Measurements from ENCODE around the gene NHLRC4.
A peak's percentile ranks its signal among the peaks of the same experiment; 100 is the strongest.

NHLRC4 gene, protein sequence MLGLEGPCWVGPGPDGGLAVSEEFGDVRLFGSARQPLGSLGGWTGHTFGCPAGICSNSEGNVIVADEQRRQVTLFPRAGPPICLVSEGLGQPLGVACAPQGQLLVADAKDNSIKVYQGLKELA

DNA sequence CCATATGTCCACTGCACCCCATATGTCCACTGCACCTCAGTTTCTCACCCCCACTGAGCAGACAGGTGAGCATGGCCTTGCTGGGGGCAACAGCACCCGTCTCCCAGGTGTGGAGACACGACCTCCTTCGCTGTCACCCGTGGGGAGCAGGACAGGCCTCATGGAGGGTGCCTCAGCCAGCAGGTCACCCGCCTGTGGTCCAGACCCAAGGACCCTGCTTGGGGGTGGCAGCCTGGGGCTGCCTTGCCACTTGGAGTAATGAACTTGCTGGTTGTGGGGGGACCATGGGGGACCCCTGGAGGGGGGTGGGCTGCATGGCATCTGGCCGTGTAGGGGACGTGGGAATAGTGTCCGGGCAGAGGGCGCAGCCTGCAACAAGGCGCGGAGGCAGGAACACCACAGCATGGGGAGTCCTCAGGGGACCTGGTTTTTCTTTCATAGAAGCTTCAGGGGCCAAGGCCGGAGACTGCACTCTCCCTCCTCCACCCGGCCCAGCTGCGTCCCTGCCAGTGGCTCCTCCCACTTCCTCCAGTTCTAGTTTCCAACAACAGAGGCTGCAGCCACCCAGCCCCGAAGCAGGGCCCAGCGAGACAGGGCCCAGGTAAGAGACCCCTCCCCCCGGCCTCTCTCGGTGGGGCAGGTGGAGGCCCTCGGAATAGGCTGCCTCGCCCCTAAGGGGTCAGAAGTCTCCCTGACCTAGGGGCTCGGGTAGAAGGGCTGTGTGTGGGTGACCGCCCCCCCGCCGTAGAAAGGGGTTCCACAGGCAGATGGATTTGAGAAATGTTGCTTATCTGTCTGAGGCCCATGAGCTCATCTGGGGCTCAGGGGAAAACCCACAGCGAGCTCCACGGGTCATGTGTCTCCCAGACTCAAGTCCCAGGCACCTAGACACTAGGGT, at the start of gene NHLRC4:
TSS of gene NHLRC4 (plus strand) at position 531 of the 898 bp plus-strand sequence. CDS start 1,043 bp downstream, outside the sequence.
- DNase-seq: peak; percentile 96

DNA sequence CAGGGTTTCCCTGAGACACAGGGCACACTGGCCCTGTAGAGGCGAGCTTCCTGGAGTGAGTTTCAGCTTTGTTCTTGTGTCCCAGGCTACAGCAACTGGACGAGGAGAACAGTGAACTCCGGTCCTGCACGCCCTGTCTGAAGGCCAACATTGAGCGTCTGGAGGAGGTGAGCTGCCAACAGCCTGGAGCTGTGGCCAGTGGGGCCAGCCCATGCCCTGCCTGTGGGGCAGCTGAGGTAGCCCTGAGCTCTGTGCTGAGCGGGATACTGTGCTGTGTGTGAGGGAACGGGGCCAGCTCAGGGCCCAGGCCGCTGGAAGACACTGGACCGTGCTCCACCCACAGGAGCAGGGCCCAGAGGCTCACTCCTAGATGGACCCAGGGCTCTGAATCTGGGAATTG, 47.9 kb upstream of the NHLRC4 start:
- DNase-seq: no peak

DNA sequence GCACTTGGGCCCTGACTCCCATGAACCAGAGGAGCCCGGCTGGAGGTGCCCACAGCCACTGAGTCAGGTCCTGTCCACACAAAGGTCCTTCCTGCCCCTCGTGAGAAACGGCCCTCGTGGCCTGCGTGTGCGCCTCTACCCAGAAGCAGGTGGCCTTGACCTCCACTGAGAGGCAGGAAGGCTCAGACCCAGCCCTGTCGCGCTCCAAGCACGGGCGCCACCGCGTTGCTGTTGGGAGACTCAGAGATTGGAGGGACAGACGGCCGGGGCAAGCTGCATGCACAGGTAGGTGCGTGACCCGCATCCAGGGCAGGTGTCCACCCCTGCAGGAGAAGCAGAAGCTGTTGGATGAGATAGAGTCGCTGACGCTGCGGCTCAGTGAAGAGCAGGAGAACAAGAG, 47.4 kb upstream of the NHLRC4 start:
- no peak for DNase-seq

DNA sequence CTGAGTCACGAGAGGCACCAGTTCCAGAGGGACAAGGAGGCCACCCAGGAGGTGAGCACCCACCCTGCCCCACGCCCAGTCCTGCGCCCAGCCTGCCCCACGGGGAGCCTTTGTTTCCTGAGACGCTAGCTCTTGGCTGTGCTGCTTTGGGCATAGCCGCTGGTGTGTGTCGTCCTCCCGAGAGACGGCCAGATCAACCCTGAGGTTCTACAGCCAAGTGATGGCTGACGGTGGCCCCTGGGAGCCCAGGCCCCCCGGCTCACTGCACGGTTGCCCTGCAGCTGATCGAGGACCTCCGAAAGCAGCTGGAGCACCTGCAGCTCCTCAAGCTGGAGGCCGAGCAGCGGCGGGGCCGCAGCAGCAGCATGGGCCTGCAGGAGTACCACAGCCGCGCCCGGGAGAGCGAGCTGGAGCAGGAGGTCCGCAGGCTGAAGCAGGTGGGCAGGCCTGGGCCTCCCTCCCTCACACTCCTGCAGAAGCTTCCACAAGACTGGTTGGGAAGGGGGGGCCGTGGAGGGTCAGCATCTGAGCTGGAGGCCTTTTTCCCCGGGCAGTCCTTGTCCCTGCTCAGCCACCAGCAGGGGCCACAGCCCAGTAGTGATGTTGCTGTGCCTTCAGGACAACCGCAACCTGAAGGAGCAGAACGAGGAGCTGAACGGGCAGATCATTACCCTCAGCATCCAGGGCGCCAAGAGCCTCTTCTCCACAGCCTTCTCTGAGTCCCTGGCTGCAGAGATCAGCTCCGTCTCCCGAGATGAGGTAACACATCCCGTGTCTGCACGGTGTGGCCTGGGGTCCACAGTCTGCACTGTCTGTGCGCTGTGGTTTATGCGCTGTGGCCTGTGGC, 46.7 kb upstream of the NHLRC4 start:
- no peak for DNase-seq

DNA sequence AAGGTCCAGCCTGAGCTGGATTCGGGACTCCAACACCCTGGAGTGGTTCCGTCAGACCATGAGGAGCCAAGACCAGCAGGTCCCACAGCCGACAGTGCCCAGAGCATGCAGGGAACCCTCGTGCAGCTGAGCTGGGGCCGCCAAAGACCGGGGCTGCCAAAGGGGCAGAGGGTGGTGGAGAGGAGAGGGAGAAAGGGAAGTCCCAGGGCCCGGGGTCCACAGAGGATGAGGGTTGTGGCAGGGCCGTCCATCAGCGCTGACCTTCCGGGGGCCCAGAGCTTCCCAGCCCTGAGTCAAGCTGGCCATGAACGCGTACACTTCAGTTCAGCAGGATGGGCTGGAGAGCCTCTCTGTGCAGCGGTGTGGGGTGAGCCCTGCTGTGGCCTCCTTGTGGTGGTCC, 46.0 kb upstream of the NHLRC4 start:
- no peak for DNase-seq

DNA sequence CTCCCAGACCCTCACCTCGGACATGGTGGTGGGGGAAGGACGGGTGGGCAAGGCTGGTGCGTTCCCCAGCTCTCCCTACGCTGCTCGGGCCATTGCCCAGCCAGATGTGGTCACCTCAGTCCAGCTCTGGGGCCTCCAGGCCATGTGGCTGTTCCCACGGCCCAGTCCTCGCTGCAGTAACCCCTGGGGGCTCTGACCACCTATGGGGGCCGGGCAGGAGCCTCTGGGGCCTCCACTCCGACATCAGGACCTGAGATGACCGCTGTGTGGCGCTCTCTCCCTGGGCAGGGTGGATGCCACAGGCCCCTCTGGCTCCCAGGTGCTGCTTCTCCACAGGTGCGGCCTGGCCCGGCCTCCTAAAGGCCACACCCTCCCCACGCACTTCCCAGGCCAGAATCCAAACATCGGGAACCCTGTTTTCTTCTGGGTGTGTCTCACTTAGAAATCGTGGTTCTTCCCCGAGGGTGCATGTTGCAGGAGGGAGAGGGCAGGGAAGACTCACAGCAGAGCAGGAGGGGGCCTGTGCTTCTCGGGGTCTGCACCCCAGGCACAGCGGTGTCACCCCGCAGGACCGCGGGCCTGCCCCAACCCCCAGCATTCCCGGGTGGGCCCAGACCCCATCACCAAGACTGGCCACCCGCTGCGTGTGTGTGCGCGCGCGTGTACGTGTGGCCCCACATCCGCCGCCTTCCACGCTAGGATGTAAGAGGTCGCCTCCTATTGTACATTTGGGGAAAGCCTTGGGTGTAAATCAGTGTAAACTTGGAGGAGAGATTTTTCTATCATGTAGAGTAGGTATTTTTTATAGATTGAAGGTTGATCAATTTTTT, 45.2 kb upstream of the NHLRC4 start:
- DNase-seq: no peak

DNA sequence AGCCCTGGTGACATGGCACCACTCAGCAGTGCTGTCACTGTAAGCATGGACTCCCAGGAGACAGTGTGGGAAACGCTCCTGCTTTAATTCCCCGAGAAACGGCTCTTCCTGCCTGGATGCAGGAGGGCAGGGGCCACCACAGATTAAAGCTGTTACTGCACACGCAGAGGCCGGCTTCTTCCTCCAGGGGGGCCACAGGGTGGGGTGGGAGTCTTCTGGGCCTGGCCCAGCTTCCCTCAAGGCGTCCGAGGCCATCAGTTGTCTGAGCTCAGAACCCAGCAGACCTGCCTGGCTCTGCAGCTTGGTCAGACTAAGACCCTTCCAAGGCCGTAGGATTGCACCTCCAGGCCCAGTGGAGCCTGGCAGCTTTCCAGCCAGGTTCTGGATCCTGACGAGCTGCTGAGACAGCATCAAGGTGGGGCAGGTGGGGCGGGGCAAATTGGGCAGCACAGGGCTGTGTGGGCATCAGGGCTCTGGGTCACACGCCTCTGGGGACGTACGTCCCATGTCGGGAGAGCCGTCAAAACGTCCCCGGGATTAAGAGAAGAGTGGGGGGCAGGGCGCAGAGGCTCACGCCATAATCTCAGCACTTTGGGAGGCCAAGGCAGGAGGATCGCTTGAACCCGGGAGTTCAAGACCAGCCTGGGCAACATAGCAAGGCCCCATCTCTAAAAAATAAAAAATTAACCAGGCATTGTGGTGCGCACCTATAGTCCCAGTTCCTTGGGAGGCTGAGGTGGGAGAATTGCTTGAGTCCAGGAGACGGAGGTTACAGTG, 44.3 kb upstream of the NHLRC4 start:
- no peak for DNase-seq

DNA sequence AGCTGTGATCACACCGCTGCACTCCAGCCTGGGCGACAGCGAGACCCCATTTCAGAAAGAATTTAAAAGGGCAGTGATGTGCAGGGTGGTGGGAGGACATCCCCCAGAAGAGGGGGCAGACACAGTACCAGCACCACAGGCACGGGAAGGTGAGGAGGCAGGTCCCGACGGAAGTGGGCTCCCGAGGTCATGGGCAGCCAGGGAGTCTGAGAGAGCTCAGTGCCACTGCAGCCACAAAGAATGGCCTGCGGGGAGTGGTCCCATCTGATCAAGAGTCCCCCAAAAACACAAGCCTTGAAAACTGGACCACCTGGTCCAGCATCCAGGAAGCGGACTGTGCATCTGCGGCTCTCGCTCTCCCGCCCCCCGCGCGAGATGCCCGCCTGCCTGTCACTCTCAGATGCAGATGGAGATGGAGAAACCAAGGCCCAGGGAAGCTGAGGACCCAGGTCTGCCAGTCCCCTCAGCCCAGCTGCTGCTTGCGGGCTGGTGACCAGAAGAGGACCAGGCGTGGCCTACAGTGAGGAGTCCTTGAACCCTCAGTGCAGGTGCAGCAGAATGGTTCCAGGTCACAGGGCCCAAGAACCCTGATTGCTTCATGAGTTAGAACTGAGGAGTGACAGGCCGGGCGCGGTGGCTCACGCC, 43.6 kb upstream of the NHLRC4 start:
- DNase-seq: no peak

DNA sequence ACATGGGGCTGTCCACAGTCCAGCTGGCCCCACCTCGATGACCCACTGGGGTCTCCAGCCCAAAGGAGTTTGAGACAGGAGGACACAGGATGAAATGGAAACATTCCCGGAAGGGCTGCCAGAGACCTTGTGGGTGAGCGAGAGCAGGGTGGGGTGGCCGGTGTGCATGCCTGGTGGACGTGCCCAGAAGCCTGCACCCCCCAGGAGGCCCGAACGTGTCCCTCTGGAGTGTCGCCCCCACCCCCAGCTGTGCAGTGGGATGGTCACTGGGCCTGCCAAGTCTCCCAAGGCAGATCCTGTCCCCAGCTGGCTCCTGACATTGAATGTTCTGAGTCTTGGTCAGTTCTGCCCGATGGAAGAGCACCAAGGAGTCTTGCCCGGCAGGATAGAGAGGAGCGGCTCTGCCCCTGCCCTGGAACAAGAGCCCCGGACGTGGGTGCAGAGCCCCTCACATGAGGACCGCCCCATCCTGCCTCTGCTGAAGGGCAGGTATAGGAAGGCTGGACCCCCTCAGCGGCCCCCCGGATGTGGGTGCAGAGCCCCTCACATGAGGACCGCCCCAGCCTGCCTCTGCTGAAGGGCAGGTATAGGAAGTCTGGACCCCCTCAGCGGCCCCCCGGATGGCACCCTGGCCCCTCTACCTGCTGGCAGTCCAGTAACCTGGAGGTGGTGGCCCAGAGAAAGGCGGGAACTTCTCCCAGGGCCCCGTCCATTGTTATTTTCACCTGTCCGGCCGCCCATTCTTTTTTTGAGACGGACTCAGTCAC, 42.3 kb upstream of the NHLRC4 start:
- DNase-seq: no peak

DNA sequence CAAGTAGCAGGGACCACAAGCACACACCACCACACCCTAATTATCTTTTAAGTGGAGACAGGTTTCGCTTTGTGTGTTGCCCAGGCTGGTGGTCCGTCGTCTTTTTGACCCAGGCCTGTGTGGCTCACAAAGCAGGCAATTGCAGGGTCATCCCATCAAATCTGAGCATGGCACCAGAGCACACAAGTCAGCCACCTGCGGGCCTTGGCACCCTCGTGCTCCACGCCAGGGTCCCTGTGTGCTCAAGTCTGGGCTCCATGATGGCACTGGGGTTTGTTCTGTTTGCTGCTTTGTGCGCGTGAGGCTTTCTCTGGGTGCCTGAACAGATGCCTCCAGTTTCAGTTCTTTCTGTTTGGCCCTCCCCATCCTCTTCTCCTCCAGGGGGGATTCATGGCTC, 41.7 kb upstream of the NHLRC4 start:
- DNase-seq: no peak

DNA sequence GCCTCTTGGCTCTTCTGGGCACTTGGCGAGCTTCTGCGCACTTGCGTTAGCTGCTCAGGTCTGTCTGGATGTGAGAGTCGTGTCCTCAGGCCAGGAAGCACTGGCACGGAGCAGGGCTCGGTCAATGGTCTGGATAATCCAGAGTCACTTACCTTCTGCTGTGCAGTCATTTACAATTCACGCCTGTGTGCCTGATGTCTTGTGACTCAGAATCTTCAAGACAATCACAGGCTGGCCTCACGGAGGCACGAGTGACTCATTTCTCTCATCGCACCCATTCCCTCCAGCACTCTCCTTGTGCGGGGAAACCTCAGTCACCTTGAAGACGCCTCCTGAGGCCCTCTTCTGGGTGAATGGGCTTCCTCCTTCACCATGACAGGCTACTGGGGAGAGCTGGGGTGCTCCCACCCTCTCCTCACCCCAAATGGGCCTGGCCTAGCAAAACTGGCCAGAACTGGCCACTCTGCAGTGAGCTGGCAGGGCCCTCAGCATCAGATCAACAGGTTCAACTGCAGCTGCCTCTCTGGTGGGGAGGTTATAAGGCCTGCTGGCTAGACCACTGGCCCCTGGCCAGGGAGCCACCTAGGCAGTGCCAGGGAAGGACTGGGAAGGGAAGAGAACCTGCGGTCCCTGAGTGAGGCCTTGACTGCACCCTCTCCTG, 41.2 kb upstream of the NHLRC4 start:
- peak; percentile 53 for DNase-seq

DNA sequence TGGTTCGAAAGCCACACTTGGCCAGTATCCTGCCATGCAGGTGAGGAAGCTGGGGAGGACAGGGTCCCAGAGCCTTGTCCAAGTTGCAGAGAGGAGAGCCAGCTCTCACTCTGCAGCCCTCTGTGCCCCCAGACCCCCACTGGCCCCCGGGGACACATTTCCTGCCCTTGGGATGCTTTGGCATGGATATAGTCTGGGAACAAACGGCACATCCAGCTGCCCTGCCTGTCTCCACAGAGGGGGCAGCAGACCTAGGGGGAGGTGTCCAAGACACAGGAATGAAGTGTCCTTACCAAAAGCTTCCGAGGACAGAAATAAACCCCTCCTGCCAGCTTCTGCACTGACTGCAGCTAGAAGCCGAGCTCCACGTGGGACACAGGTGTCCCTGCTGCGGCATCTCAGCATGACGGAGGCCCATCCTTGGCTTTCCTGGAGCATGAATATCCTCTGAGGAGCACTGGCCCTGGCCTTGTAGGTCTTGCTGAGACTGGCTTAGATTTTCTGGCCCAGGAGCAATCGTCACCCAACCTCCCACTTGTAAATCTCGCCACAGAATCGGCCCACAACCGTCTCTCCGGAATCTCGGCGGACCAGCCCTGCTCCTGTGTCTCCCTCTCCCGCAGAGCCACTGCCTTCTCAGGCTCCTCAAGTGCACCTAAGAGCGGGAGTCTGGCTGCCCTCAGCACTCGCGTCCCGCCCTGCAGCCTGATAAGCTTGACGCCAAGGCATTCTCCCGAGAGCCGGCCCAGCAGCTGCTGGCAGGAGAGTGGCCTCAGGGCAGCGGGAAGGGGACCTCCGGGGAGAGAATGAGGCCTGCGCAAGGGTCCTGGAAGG, 40.4 kb upstream of the NHLRC4 start:
- DNase-seq: peak; percentile 79

DNA sequence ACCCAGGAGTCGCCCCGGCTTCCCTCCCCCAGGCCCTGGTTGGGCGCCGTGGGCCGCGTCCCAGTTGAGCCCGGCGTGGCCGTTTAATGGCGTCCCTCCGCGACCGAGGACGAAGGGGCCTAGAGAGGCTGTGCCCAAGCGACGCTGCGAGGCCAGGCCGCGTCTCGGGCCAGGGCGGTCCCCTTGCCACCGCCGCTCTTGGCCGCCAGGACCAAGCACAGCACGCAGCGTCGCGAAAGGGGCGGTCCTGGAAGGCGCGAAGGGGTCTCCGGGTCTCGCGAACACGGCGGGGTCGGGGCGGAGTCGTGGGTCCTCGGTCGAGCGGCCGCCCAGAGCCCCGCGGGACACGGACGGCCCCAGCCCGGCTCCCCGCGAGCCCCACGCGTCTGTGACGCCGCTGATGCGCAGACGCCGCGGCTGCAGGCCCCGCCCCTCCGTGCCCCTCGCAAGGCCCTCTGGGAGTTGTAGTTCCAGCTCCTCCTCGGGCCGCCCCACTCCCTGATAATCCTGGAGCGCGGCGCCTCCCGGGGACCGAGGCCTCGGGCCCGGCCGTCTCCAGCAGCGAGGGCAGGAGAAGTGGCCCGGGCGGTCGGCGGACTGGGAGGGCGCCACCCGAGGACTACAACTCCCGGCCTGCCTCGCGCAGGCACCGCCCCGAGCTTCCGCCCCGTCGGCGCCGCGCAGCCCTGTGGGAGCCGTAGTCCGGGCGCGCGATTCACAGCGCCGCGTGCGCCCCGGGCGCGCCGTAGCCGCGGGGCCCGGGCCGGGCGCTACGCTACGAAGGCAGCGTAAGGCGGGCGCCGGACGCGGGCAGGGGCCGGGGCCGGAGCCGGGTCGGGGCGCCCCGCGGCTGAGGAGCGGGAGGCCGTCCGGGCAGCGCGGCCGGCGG, 39.5 kb upstream of the NHLRC4 start, which contains the start of gene CAPN15:
TSS of gene CAPN15 (plus strand) at position 698 of the 889 bp plus-strand sequence. CDS start 19,127 bp downstream, outside the sequence.
- DNase-seq: peak; percentile 91

DNA sequence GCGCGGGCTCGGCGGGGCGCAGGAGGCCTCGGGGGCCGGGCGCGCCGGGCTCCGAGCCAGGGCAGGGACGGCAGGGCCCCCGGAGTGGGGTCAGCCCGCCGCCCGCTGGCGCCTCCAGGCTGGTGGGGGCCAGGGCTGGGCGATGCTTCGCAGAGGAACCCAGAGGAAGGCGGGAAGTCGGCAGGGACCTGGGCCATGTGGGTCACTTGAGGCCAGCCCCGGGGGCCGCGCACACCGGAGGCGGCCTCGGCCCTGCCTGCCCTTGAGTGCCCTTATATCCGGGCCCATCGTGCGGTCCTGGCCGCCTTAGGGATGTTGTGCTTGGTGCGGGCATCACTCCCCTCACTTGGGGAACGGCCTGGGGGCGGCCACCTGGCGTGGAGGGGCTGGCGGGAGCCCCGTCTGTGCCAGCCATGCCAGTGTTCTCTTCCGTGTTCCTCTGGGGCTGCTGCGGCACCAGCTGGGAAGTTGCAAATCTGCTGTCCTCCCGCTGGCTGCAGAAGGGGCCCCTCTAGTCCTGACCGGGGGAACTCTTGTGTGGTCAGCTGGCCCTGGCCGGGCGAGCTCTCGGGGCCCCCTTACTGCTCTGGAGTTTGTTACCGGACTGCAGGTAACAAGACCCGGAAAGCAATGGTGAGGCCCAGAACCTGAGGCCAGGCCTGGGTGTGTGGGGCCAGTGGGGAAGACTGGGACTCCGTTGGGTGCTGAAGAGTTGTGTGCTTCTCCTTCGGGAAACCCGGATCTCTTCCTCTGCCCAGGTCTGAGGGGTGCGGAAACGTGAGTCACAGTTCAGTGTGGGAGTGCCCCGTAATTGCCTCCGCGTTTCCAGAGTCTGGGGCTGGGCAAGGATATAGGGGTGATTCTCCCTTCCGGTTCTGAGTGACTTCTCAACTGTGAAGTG, 38.4 kb upstream of the NHLRC4 start:
- peak; percentile 78 for DNase-seq

DNA sequence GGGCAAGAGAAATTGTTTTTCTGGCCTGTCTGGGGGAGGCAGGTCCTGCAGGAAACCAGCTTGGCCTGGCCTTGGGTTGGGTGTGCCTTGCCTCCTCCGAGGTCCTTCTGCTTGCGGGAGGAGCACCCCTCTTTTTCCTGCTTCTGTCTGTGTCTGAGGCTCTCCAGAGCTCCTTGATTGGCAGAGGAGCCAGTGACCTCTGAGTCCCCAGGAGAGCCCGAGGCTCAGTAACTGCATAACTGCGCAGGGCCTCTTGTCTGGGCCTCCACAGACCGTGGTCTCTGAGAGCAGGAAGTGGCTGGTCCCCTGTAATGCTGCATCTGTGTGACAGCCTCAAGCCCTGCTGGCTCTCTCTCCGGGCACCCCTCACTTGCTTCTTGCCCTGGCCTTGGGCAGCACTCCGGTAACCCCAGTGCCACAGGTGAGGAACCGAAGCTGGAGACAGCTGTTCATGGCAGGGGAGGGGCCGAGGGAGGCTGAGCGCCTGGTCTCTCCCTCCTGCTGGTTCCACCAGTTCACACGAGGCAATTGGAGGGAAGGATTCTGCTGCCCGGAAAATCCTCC, 37.7 kb upstream of the NHLRC4 start:
- peak; percentile 61 for DNase-seq

DNA sequence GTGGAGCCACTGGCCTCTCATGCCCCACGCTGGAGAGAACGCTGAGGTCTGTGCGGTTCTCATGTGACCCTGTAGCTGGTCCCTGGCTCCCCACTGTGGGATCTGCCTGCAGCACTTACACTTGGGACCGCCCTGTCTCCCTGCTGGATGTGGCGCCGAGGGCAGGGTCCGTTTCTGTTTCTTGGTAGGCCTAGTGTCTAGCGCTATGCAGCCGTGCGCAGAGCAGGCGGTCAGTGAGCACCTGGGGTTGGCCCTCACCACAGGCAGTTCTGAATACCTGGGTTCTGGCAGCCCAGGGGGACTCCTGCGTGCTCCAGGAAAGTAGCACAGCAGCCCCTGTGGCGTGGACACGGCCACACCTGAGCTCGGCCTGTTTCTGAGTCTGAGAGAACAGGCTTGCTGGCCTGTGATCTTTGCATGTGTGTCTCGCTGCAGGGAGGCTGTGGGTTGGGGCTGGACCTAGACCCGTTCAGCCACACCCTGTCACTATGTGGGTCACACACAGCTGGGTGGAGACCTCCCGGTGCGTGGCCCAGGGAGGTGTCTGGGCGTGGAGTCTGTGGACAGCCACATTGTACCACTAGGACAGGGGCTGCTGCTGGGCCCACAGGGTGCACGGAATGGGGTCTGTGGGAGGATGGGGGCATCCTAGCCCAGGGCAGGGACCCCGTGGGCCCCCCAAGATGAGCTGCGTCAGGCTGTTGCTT, 36.5 kb upstream of the NHLRC4 start:
- DNase-seq: peak; percentile 54
